GM18907 (cell line): ENCODE results near the gene MAPK1.

Experiments used
- ATAC-seq: cut with Tn5 transposase; IDR thresholded peaks from one replicate; pipeline ENCODE4 v1.9.1; 2021; ENCODE audit warnings: mild to moderate bottlenecking, moderate library complexity; ENCODE audit not compliant: unreplicated experiment

The MAPK1 gene

DNA sequence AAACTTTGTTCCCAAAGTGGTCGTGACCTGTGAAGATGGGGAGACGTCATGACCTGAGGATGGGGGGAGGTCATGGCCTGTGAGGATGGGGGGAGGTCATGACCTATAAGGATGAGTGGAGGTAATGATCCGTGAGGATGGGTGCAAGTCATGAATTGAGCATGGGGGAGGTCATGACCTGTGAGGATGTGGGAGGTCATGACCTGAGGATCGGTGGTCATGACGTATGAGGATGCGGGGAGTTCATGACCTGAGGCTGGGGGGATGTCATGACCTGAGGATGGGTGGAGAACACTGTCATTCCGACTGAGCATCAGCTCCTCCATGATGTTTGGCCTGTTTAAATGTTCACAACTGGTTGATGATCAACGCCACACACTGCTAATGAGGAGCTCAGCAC lies 157.8 kb downstream of the MAPK1 start:
- ATAC-seq, result no peak

DNA sequence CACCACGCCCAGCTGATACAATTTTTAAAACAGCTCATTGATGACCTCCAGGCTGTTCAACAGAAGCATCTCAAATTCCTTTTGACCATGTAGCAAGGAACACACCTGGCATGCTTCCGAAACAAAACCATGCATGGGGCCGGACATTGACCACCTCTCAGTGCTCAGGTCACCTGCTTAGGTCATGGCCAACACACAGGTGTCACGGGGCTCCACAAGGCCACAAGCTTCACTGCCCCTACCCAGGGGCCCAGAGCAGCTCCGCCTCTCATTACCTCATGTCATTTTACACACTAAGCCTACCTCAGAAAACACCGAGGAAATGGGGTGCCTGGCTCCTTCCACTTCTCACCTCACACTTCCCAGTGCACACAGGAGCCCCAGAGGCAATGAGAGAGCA lies 158.5 kb downstream of the MAPK1 start:
- no peak for ATAC-seq

DNA sequence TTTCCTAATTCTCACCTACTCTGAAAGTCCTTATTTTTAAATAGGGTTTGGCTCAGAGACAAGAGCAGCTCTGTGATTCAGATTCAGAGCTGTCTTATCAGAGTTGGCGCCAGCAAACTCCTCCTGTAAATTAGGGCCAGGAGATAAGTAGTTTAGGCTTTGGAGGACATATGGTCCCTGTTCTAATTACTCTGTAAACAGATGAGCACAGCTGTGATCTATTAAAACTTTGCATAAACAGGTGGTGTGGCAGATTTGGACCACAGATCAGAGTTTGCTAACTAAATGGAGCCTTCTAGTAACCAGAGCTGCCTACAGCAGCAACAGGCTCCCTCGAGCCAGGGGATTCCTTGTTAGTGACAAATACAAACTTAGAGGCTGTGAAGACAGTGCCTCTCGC lies 159.8 kb downstream of the MAPK1 start:
- no peak for ATAC-seq
